H1 (cell line): Measurements from ENCODE around the gene USP7. TPM values are rescaled to one million over a fixed set of nuclear protein-coding genes. Genes with fewer than 3 reads are reported as not detected.

ENCODE experiments used
- CTCF ChIA-PET: fragments of 300-600 bp; sonication (Branson Sonifier 250); formaldehyde crosslinking; loops from one replicate; lab custom pipeline; 2021; ENCODE audit not compliant: partially characterized antibody; lab: Charles Lee
- POLR2A ChIA-PET: fragments of 300-600 bp; sonication (Branson Sonifier 250); formaldehyde crosslinking; loops from one replicate; lab custom pipeline; 2021; ENCODE audit warnings: inconsistent platforms; ENCODE audit not compliant: partially characterized antibody; lab: Charles Lee
- DNase-seq, 2 experiments: peaks; one replicate each; pipeline versions ENCODE4 v3.0.0 to v3.0.0-alpha.2; 2010 to 2022; ENCODE audit warnings: low spot score in 2 of 2, low read depth in 1 of 2, mixed read lengths in 1 of 2
- FAIRE-seq: peaks from 2 replicates; lab custom pipeline; 2011; peaks lifted over from hg19 to GRCh38; lab: Jason Lieb, UNC
- H2AFZ ChIP-seq: 2 replicates; pipeline ENCODE4 v1.8.1; 2012; ENCODE audit warnings: low read length, inconsistent platforms
- H2AK5ac ChIP-seq: 2 replicates; pipeline ENCODE4 v1.6.1; 2013; ENCODE audit warnings: low read depth, low read length
- H2BK120ac ChIP-seq: replicated peaks from 2 replicates; pipeline ENCODE3; 2013; ENCODE audit warnings: low read depth, low read length, inconsistent platforms
- H2BK12ac ChIP-seq: 2 replicates; pipeline ENCODE4 v1.6.1; 2013; ENCODE audit warnings: low read depth, low read length
- H2BK15ac ChIP-seq: 2 replicates; pipeline ENCODE4 v1.6.1; 2013; ENCODE audit warnings: low read length
- H2BK20ac ChIP-seq: 2 replicates; pipeline ENCODE4 v1.6.1; 2013; ENCODE audit warnings: low read length
- H2BK5ac ChIP-seq: 2 replicates; pipeline ENCODE4 v1.6.1; 2013; ENCODE audit warnings: low read depth, low read length
- H3K14ac ChIP-seq: 2 replicates; pipeline ENCODE4 v1.6.1; 2013; ENCODE audit warnings: inconsistent platforms; ENCODE audit not compliant: insufficient read length
- H3K18ac ChIP-seq: 2 replicates; pipeline ENCODE4 v1.6.1; 2013; ENCODE audit warnings: low read length; ENCODE audit errors: extremely low read depth
- H3K23ac ChIP-seq: 2 replicates; pipeline ENCODE4 v1.6.1; 2013; ENCODE audit warnings: inconsistent platforms; ENCODE audit not compliant: insufficient read length
- H3K23me2 ChIP-seq: 2 replicates; pipeline ENCODE4 v1.6.1; 2013; ENCODE audit warnings: low read depth, low read length
- H3K27ac ChIP-seq: 2 replicates; pipeline ENCODE4 v1.6.1; 2011; ENCODE audit warnings: low read depth, low read length, inconsistent platforms
- H3K27me3 ChIP-seq, 4 experiments: replicated peaks in 1 of 4; 1 replicate in 1 of 4; 2 replicates in 3 of 4; pipeline versions ENCODE4 v1.6.1 to v1.8.1; 2011 to 2013; ENCODE audit warnings: low read length in 3 of 4, mild to moderate bottlenecking in 3 of 4, inconsistent platforms in 2 of 4, mixed read lengths in 2 of 4, moderate library complexity in 1 of 4; ENCODE audit not compliant: control insufficient read depth in 3 of 4, insufficient read depth in 3 of 4; ENCODE audit errors: extremely low read depth in 1 of 4
- H3K36me3 ChIP-seq, 4 experiments: 2 replicates each; pipeline versions ENCODE4 v1.6.1 to v1.8.1; 2011 to 2013; ENCODE audit warnings: mild to moderate bottlenecking in 4 of 4, low read length in 3 of 4, moderate library complexity in 2 of 4, control low read depth in 1 of 4, inconsistent platforms in 1 of 4; ENCODE audit not compliant: insufficient read depth in 4 of 4, control insufficient read depth in 2 of 4
- H3K4ac ChIP-seq: replicated peaks from 2 replicates; pipeline ENCODE3; 2013; ENCODE audit warnings: low read length, low read depth, mixed read lengths, inconsistent platforms; ENCODE audit not compliant: insufficient read length
- H3K4me1 ChIP-seq, 4 experiments: replicated peaks in 1 of 4; 1 replicate in 1 of 4; 2 replicates in 3 of 4; pipeline versions ENCODE4 v1.6.1 to v1.8.1; 2011 to 2013; ENCODE audit warnings: low read length in 3 of 4, inconsistent platforms in 2 of 4, mixed read lengths in 1 of 4; ENCODE audit not compliant: insufficient read depth in 4 of 4, control insufficient read depth in 3 of 4
- H3K4me2 ChIP-seq, 2 experiments: 2 replicates each; pipeline versions ENCODE4 v1.6.1 to v1.8.1; 2011 to 2013; ENCODE audit warnings: low read depth in 2 of 2, low read length in 2 of 2, control low read depth in 1 of 2, inconsistent platforms in 1 of 2, mild to moderate bottlenecking in 1 of 2; ENCODE audit not compliant: insufficient read depth in 1 of 2
- H3K4me3 ChIP-seq, 4 experiments: fragments of 200-600, 300-600 bp in 1 of 4; sonication (generic), shearing (Covaris generic), sonication (Bioruptor Twin) in 1 of 4; 2 replicates each; pipeline versions ENCODE4 v1.5.1 to v1.8.1; 2011 to 2016; ENCODE audit warnings: low read length in 4 of 4, low read depth in 3 of 4, control low read depth in 2 of 4, inconsistent platforms in 2 of 4, mild to moderate bottlenecking in 2 of 4, mixed read lengths in 1 of 4, moderate library complexity in 1 of 4; ENCODE audit not compliant: insufficient read depth in 2 of 4; ENCODE audit errors: extremely low read depth in 1 of 4
- H3K56ac ChIP-seq: replicated peaks from 2 replicates; pipeline ENCODE3; 2013; ENCODE audit warnings: low read depth, mild to moderate bottlenecking, mixed read lengths, low read length, inconsistent platforms; ENCODE audit not compliant: insufficient read length
- H3K79me1 ChIP-seq: 2 replicates; pipeline ENCODE4 v1.6.1; 2013; ENCODE audit warnings: low read depth, low read length, control low read depth
- H3K79me2 ChIP-seq, 2 experiments: 2 replicates each; pipeline versions ENCODE4 v1.6.1 to v1.8.1; 2012 to 2013; ENCODE audit warnings: low read length in 2 of 2, mild to moderate bottlenecking in 2 of 2, inconsistent platforms in 1 of 2; ENCODE audit not compliant: insufficient read depth in 2 of 2, control insufficient read depth in 1 of 2
- H3K9ac ChIP-seq, 4 experiments: replicated peaks in 1 of 4; 1 replicate in 1 of 4; 2 replicates in 3 of 4; pipeline versions ENCODE4 v1.6.1 to v1.8.1; 2011 to 2013; ENCODE audit warnings: low read depth in 3 of 4, low read length in 3 of 4, control low read depth in 2 of 4, mild to moderate bottlenecking in 2 of 4, moderate library complexity in 2 of 4, inconsistent platforms in 1 of 4; ENCODE audit errors: extremely low read depth in 1 of 4
- H3K9me3 ChIP-seq, 2 experiments: 2 replicates each; pipeline versions ENCODE4 v1.6.1 to v1.8.1; 2012 to 2013; ENCODE audit warnings: mild to moderate bottlenecking in 2 of 2, moderate library complexity in 2 of 2, control low read depth in 1 of 2, inconsistent platforms in 1 of 2, low read depth in 1 of 2, low read length in 1 of 2, mixed read lengths in 1 of 2; ENCODE audit not compliant: insufficient read depth in 2 of 2
- H4K20me1 ChIP-seq, 2 experiments: replicated peaks in 1 of 2; 2 replicates each; pipeline versions ENCODE3 to v1.8.1; 2011 to 2013; ENCODE audit warnings: inconsistent platforms in 2 of 2, low read length in 2 of 2, mild to moderate bottlenecking in 1 of 2; ENCODE audit not compliant: insufficient read depth in 2 of 2, control insufficient read depth in 1 of 2
- H4K5ac ChIP-seq: 2 replicates; pipeline ENCODE4 v1.6.1; 2013; ENCODE audit warnings: low read length, low read depth, mixed read lengths, inconsistent platforms; ENCODE audit not compliant: insufficient read length
- H4K8ac ChIP-seq: 2 replicates; pipeline ENCODE4 v1.8.0; 2013; ENCODE audit warnings: mild to moderate bottlenecking, moderate library complexity, low read length, inconsistent platforms; ENCODE audit not compliant: insufficient read depth; ENCODE audit errors: extremely low read depth
- H4K91ac ChIP-seq: replicated peaks from 2 replicates; pipeline ENCODE3; 2013; ENCODE audit warnings: low read length, mixed read lengths, inconsistent platforms; ENCODE audit not compliant: insufficient read length
- ASH2L ChIP-seq: fragments of 200-600, 300-600 bp; sonication (generic); IDR thresholded peaks from one replicate; pipeline ENCODE4 v1.7.1; 2017; ENCODE audit warnings: low read length
- CHD2 ChIP-seq: IDR thresholded peaks from 2 replicates; pipeline ENCODE4 v1.6.1; 2012; ENCODE audit warnings: low read length, improper control_type of control experiment
- JUND ChIP-seq: IDR thresholded peaks from 2 replicates; pipeline ENCODE4 v1.6.1; 2011; ENCODE audit warnings: mild to moderate bottlenecking, improper control_type of control experiment, low read length
- RFX5 ChIP-seq: IDR thresholded peaks from 2 replicates; pipeline ENCODE4 v1.6.1; 2011; ENCODE audit warnings: low read depth, low read length, improper control_type of control experiment, borderline replicate concordance
- SIX5 ChIP-seq: IDR thresholded peaks from 2 replicates; pipeline ENCODE4 v1.6.1; 2011; ENCODE audit warnings: mild to moderate bottlenecking, low read depth, low read length
- TAF1 ChIP-seq: IDR thresholded peaks from 2 replicates; pipeline ENCODE4 v1.6.1; 2011; ENCODE audit warnings: mild to moderate bottlenecking, low read depth, low read length
- TBP ChIP-seq: IDR thresholded peaks from 2 replicates; pipeline ENCODE4 v1.6.1; 2011; ENCODE audit warnings: low read depth, low read length, improper control_type of control experiment
- ZNF274 ChIP-seq: IDR thresholded peaks from 2 replicates; pipeline ENCODE4 v1.7.0; 2012; ENCODE audit warnings: low read length, borderline replicate concordance; ENCODE audit errors: extremely low read depth
- WGBS, 2 experiments: shearing (Covaris generic) in 1 of 2; methylation state at CpG; one replicate each; pipeline versions ENCODE4 v1.1.6 to v1.1.7; 2013 to 2015; ENCODE audit warnings: low lambda C conversion rate in 2 of 2, mixed read lengths in 2 of 2, inconsistent platforms in 1 of 2, low coverage in 1 of 2, missing lambda C conversion rate in 1 of 2; ENCODE audit not compliant: insufficient replicate concordance in 2 of 2, insufficient coverage in 1 of 2, insufficient read length in 1 of 2; ENCODE audit errors: extremely low coverage in 1 of 2, missing lambda C conversion rate in 1 of 2; 5-methylcytosine and 5-hydroxymethylcytosine counted together
- polyA plus RNA-seq, 7 experiments: library from polyadenylated mRNA; depleted of rRNA in 3 of 7; stranded (reverse) in 5 of 7; unstranded in 2 of 7; fragments of >200 nt in 5 of 7; fragments of 200-250 nt in 2 of 7; gene quantifications; 1 replicate in 5 of 7; 2 replicates in 1 of 7; 4 replicates in 1 of 7; pipeline versions ENCODE4 v1.2.1 to v1.2.3, GENCODE V29; 2011 to 2013; ENCODE audit warnings: missing spikeins in 2 of 7, mixed read lengths in 2 of 7
- total RNA-seq: library from RNA; stranded (reverse); fragmentation: NEBNext Ultra II Directional; extraction: Animal tissue kit (Norgen Biotek cat#: 25700); gene quantifications from 2 replicates; pipeline ENCODE4 v1.2.1, GENCODE V29; 2021
- TF ChIP-seq, protein P1 (sequence below), 3 experiments: IDR thresholded peaks; 1 replicate in 2 of 3; 2 replicates in 1 of 3; pipeline versions ENCODE4 v1.5.1 to v1.6.1; 2011; ENCODE audit warnings: low read length in 3 of 3, mild to moderate bottlenecking in 3 of 3, inconsistent platforms in 2 of 3, low read depth in 1 of 3, moderate library complexity in 1 of 3; ENCODE audit not compliant: insufficient read depth in 1 of 3; ENCODE audit errors: control extremely low read depth in 1 of 3

Gene USP7
- total and polyA plus RNA-seq, 2 of the 8 experiments (the other 6 are each of a cell fraction or from before 2014, with no cell fraction given): 21.3 to 211 TPM

DNA sequence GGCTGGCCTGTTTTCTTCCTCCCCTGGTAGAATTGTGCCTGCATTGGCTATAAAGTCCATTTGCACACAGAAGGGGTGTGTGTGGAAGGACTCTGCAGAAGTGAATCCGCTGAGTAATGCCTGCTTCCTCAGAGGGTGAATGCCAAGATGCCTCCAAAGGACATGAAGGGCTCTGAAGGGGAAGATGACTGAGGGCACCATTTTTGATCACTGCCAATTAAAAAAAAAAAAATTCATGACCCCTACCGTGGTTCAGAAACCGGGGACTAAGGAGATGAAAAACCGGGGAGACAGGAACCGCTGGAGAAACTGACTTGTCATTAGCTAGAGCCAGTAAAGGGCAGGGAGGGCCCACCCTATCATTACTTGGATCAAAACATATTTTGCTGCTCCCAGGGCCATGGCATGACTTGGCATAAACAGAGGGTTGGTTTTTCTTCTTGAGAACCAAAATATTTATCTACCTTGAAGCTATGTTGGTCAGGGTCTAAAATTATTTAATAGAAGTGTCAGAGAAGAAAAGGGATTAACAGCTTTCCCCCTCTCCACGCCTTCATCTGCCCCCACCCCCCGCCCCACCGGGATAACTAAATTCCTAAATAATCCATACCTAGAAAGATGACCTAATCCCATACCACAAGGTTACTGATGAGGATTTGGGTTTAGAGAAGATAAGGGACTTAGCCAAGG lies 3.6 kb upstream of the USP7 start:
- Histone ChIP-seq H4K20me1 (peaks cover 0 to 2% of the 10 kb centered on the region in 2 experiments), H3K4ac (peak overlapping the region; percentile 58), H3K23ac (no peak overlapping the region), H2BK120ac (peak overlapping the region; percentile 76), H2BK12ac (peak overlapping the region; percentile 96), H2AK5ac (no peak overlapping the region), H3K4me1 (peaks cover 8 to 18% (median 12%) of the 10 kb centered on the region in 4 experiments), H4K8ac (no peak overlapping the region), H3K9ac (peak overlapping the region in 1 of 4 experiments; percentile 28; a peak in 2 of 7 replicates), H2BK5ac (peak overlapping the region; percentile 88; the same call in 1 of the 2 replicates), H2AFZ (no peak overlapping the region), H2BK15ac (0 out of 2 replicates have a peak overlapping the region, but pooled peaks have one; percentile 81), H3K4me2 (peak overlapping the region; percentile 5 to 85; a peak in 3 of 4 replicates), H3K27ac (no peak overlapping the region), H2BK20ac (peak overlapping the region; percentile 99), H3K18ac (peak overlapping the region; percentile 60), H4K5ac (peak overlapping the region; percentile 1), H3K79me1 (0 out of 2 replicates have a peak, but pooled peaks cover 6% of the 10 kb centered on the region), H3K36me3 (no peaks in the 10 kb centered on the region), H3K27me3 (peaks cover 0 to 7% (median 2%) of the 10 kb centered on the region in 4 experiments; a peak in 3 of 7 replicates), H3K14ac (no peak overlapping the region), H3K56ac (no peak overlapping the region), H3K4me3 (0 out of 8 replicates have a peak overlapping the region, but pooled peaks of 1 of the 4 experiments have one; percentile 2), H3K9me3 (no peaks in the 10 kb centered on the region), H3K23me2 (peaks cover 2% of the 10 kb centered on the region), H4K91ac (peak overlapping the region; percentile 84), H3K79me2 (peaks cover 4 to 6% of the 10 kb centered on the region in 2 experiments)
- POLR2A ChIA-PET: interaction anchor here (1.1 to 1.3 kb wide), 3 partner anchors 23 to 41 kb away, joined by 3 to 5 read pairs (median 3); no protein-coding TSS in a partner anchor
- CTCF ChIA-PET: interaction anchor here (0.6 to 1.8 kb wide), 10 partner anchors 8 to 69 kb away, joined by 3 to 8 read pairs (median 4); no protein-coding TSS in a partner anchor
- DNase-seq (no peak), FAIRE-seq (no peak)
- WGBS, 2 experiments: 68% methylated on average over 8 of the region's 8 CpGs; no CpG with 5 or more reads in 1 of the 2 experiments
- TF ChIP-seq SIX5: no peak
- no peak for TF ChIP-seq TAF1
- TF ChIP-seq JUND: no peak
- no peak for TF ChIP-seq ZNF274
- TF ChIP-seq, protein P1, sequence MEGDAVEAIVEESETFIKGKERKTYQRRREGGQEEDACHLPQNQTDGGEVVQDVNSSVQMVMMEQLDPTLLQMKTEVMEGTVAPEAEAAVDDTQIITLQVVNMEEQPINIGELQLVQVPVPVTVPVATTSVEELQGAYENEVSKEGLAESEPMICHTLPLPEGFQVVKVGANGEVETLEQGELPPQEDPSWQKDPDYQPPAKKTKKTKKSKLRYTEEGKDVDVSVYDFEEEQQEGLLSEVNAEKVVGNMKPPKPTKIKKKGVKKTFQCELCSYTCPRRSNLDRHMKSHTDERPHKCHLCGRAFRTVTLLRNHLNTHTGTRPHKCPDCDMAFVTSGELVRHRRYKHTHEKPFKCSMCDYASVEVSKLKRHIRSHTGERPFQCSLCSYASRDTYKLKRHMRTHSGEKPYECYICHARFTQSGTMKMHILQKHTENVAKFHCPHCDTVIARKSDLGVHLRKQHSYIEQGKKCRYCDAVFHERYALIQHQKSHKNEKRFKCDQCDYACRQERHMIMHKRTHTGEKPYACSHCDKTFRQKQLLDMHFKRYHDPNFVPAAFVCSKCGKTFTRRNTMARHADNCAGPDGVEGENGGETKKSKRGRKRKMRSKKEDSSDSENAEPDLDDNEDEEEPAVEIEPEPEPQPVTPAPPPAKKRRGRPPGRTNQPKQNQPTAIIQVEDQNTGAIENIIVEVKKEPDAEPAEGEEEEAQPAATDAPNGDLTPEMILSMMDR (IDR thresholded peaks at IDR 0.05; ENCODE audit: control extremely low read depth in 1 of 3, insufficient read depth in 1 of 3, low read depth in 1 of 3, low read length in 3 of 3): no peak
- TF ChIP-seq CHD2: no peak
- TF ChIP-seq ASH2L: no peak
- no peak for TF ChIP-seq TBP
- TF ChIP-seq RFX5: no peak
